ENCODE measurements around the gene KRT25. TPM values are rescaled to one million over a fixed set of nuclear protein-coding genes. Genes with fewer than 3 reads are reported as not detected.

Gene KRT25
- total RNA-seq, 1 experiment from 2014 or later = not detected

DNA sequence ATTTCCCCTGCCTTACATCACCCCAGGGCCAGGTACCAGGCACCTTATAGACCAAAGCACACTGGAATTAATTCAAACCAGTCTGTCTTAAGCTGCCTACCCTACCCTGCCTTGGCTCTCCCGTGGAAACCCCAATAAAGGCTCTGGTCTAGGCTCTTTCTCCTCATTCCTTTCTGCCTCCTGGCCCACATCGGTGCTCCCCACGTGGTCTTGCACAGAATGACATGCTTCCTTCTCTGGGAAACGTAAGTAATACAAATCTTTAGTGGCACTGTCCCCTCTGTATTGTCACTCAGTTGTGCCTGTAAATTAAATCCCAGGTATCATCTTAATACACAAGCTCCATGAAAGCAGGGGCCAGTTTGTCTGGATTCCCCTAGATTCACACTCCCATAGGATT, 16.6 kb downstream of the KRT25 start (continued):
- TF ChIP-seq, protein P1, sequence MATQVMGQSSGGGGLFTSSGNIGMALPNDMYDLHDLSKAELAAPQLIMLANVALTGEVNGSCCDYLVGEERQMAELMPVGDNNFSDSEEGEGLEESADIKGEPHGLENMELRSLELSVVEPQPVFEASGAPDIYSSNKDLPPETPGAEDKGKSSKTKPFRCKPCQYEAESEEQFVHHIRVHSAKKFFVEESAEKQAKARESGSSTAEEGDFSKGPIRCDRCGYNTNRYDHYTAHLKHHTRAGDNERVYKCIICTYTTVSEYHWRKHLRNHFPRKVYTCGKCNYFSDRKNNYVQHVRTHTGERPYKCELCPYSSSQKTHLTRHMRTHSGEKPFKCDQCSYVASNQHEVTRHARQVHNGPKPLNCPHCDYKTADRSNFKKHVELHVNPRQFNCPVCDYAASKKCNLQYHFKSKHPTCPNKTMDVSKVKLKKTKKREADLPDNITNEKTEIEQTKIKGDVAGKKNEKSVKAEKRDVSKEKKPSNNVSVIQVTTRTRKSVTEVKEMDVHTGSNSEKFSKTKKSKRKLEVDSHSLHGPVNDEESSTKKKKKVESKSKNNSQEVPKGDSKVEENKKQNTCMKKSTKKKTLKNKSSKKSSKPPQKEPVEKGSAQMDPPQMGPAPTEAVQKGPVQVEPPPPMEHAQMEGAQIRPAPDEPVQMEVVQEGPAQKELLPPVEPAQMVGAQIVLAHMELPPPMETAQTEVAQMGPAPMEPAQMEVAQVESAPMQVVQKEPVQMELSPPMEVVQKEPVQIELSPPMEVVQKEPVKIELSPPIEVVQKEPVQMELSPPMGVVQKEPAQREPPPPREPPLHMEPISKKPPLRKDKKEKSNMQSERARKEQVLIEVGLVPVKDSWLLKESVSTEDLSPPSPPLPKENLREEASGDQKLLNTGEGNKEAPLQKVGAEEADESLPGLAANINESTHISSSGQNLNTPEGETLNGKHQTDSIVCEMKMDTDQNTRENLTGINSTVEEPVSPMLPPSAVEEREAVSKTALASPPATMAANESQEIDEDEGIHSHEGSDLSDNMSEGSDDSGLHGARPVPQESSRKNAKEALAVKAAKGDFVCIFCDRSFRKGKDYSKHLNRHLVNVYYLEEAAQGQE (IDR thresholded peaks at IDR 0.05; ENCODE audit: low read depth) = no peak
- no peak for TF ChIP-seq SP1 (IDR thresholded peaks at IDR 0.05; ENCODE audit: low read depth)

DNA sequence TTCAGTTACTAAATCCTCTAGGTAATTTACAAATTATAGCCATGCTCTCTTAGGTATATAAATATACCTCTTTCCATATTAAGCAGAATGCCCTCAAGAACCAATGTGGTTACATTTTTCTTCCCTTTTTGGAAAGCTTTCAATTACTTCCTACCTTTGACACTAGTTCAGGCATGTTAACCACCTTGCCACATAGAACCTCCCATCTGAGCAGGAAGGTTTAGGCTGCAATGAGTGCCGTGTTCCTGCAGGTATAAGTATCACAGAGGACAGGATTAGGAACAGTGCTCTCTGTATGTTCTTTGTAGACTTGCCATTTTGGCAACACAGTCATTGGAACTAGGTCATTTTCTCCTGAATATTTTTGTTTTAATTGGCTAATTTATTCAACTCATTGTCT, 20.1 kb downstream of the KRT25 start:
- no peak for TF ChIP-seq POLR2A (IDR thresholded peaks at IDR 0.05; ENCODE audit: borderline replicate concordance, extremely low read depth, insufficient read depth, insufficient read length)
- TF ChIP-seq, protein P2, sequence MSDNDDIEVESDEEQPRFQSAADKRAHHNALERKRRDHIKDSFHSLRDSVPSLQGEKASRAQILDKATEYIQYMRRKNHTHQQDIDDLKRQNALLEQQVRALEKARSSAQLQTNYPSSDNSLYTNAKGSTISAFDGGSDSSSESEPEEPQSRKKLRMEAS (IDR thresholded peaks at IDR 0.05) = no peak
- no peak for TF ChIP-seq CBX3 (IDR thresholded peaks at IDR 0.05; ENCODE audit: low read depth)
- TF ChIP-seq, protein P3, sequence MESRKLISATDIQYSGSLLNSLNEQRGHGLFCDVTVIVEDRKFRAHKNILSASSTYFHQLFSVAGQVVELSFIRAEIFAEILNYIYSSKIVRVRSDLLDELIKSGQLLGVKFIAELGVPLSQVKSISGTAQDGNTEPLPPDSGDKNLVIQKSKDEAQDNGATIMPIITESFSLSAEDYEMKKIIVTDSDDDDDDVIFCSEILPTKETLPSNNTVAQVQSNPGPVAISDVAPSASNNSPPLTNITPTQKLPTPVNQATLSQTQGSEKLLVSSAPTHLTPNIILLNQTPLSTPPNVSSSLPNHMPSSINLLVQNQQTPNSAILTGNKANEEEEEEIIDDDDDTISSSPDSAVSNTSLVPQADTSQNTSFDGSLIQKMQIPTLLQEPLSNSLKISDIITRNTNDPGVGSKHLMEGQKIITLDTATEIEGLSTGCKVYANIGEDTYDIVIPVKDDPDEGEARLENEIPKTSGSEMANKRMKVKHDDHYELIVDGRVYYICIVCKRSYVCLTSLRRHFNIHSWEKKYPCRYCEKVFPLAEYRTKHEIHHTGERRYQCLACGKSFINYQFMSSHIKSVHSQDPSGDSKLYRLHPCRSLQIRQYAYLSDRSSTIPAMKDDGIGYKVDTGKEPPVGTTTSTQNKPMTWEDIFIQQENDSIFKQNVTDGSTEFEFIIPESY (IDR thresholded peaks at IDR 0.05; ENCODE audit: extremely low read depth, insufficient replicate concordance, low read length) = no peak
- TF ChIP-seq JUND (IDR thresholded peaks at IDR 0.05) = no peak
- TF ChIP-seq ZNF274 (IDR thresholded peaks at IDR 0.05; ENCODE audit: low read depth, low read length) = no peak
- TF ChIP-seq POLR2AphosphoS5 (IDR thresholded peaks at IDR 0.05; ENCODE audit: low read depth, low read length) = no peak
- no peak for TF ChIP-seq YY1 (IDR thresholded peaks at IDR 0.05; ENCODE audit: extremely low read depth, insufficient replicate concordance, low read depth, low read length)
- TF ChIP-seq EZH2phosphoT487 (IDR thresholded peaks at IDR 0.05; ENCODE audit: borderline replicate concordance) = no peak
- TF ChIP-seq, protein P4, sequence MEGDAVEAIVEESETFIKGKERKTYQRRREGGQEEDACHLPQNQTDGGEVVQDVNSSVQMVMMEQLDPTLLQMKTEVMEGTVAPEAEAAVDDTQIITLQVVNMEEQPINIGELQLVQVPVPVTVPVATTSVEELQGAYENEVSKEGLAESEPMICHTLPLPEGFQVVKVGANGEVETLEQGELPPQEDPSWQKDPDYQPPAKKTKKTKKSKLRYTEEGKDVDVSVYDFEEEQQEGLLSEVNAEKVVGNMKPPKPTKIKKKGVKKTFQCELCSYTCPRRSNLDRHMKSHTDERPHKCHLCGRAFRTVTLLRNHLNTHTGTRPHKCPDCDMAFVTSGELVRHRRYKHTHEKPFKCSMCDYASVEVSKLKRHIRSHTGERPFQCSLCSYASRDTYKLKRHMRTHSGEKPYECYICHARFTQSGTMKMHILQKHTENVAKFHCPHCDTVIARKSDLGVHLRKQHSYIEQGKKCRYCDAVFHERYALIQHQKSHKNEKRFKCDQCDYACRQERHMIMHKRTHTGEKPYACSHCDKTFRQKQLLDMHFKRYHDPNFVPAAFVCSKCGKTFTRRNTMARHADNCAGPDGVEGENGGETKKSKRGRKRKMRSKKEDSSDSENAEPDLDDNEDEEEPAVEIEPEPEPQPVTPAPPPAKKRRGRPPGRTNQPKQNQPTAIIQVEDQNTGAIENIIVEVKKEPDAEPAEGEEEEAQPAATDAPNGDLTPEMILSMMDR (IDR thresholded peaks at IDR 0.05 in 2 of 3, conservative IDR thresholded peaks at IDR 0.05 in 1 of 3; ENCODE audit: borderline replicate concordance in 1 of 3, insufficient read depth in 1 of 3, low read depth in 2 of 3, low read length in 2 of 3) = no peak
- Histone ChIP-seq H3K9me3 (ENCODE audit: control insufficient read depth in 1 of 2, insufficient read depth in 1 of 2, low read depth in 1 of 2, low read length in 2 of 2) (no peaks in the 10 kb centered on the region), H3K4me2 (ENCODE audit: low read length) (no peak overlapping the region), H3K27me3 (ENCODE audit: insufficient read depth, low read length) (no peaks in the 10 kb centered on the region), H3K79me2 (ENCODE audit: insufficient read depth, low read length) (no peaks in the 10 kb centered on the region), H3K36me3 (ENCODE audit: control insufficient read depth in 1 of 2, insufficient read depth in 2 of 2, low read length in 2 of 2) (no peaks in the 10 kb centered on the region), H3K9ac (ENCODE audit: low read length) (no peak overlapping the region), H2AFZ (ENCODE audit: low read depth, low read length, poor library complexity, severe bottlenecking) (no peak overlapping the region), H3K4me1 (ENCODE audit: control insufficient read depth in 1 of 2, insufficient read depth in 2 of 2, low read length in 2 of 2) (no peaks in the 10 kb centered on the region), H3K4me3 (replicated peaks in 1 of 2; ENCODE audit: low read depth in 1 of 2, low read length in 2 of 2) (no peak overlapping the region), H4K20me1 (ENCODE audit: insufficient read depth) (no peaks in the 10 kb centered on the region), H3K9me2 (ENCODE audit: insufficient read depth) (no peaks in the 10 kb centered on the region), H3K27ac (ENCODE audit: low read depth, low read length) (no peak overlapping the region)
- intact Hi-C loops (cut with micrococcal nuclease) = no loop called here
- DNase-seq (ENCODE audit: low read depth, low spot score) (no peak), ATAC-seq (no peak)
- BruUV-seq (replicated peaks) = no TSS peak
- POLR2A ChIA-PET = no interaction called here
- RAD21 ChIA-PET (ENCODE audit: low non-redundant PET in 1 of 2, low total read pairs in 2 of 2, uncharacterized antibody in 2 of 2, unreplicated experiment in 2 of 2) = no interaction called here
- CTCF ChIA-PET = no interaction called here

Measured in HCT116 (cell line).